ENCODE data around the gene LRP1B.

DNA sequence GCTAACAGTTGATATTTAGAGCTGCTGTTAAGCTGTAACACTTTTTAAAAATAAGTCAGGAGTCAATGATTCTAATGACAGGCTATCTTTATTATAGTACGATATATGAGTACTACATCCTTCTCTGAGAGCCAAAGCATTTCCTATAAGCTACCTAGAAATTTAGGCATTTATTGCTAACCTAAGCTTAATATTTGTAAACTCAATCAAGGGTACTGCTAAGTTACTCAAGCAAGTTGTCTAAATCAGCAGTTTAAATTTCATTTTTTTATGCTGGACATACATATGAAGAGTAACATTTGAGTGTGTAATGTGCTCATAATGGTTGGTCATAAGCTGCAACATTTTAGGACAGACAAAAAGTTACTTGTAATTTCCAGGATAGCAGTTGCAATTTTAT, 1774.1 kb downstream of the LRP1B start:
- TF ChIP-seq GATA2 (IDR thresholded peaks at IDR 0.05; ENCODE audit: low read depth, low read length) (no peak), GATA3 (IDR thresholded peaks at IDR 0.05; ENCODE audit: low read depth, low read length) (no peak)
